MG63 (cell line): ENCODE results near the gene TBCD. TPM values are rescaled to one million over a fixed set of nuclear protein-coding genes. Genes with fewer than 3 reads are reported as not detected.

ENCODE experiments used
- DNase-seq: peaks from one replicate; pipeline ENCODE4 v3.0.0-alpha.2; 2020
- H3K27me3 ChIP-seq: fragments of 250-450 bp; sonication (Bioruptor Pico); 2 replicates; pipeline ENCODE4 v1.5.1; 2020; ENCODE audit warnings: mild to moderate bottlenecking, moderate library complexity
- H3K36me3 ChIP-seq: fragments of 250-450 bp; sonication (Bioruptor Pico); 2 replicates; pipeline ENCODE4 v1.5.1; 2020; ENCODE audit warnings: mild to moderate bottlenecking, moderate library complexity
- H3K4me3 ChIP-seq: fragments of 250-450 bp; sonication (Bioruptor Pico); 2 replicates; pipeline ENCODE4 v1.5.1; 2020; ENCODE audit warnings: mild to moderate bottlenecking, moderate library complexity
- H3K9me3 ChIP-seq: fragments of 250-450 bp; sonication (Bioruptor Pico); 2 replicates; pipeline ENCODE4 v1.5.1; 2020; ENCODE audit warnings: mild to moderate bottlenecking, moderate library complexity
- total RNA-seq: library from RNA; depleted of rRNA; stranded (reverse); fragments of >200 nt; shearing (Covaris generic); gene quantifications from 2 replicates; pipeline ENCODE4 v1.2.3, GENCODE V29; 2014; ENCODE audit warnings: low replicate concordance; rRNA removed

Gene TBCD
- total RNA-seq: 45.7 and 73.6 TPM in 2 replicates

DNA sequence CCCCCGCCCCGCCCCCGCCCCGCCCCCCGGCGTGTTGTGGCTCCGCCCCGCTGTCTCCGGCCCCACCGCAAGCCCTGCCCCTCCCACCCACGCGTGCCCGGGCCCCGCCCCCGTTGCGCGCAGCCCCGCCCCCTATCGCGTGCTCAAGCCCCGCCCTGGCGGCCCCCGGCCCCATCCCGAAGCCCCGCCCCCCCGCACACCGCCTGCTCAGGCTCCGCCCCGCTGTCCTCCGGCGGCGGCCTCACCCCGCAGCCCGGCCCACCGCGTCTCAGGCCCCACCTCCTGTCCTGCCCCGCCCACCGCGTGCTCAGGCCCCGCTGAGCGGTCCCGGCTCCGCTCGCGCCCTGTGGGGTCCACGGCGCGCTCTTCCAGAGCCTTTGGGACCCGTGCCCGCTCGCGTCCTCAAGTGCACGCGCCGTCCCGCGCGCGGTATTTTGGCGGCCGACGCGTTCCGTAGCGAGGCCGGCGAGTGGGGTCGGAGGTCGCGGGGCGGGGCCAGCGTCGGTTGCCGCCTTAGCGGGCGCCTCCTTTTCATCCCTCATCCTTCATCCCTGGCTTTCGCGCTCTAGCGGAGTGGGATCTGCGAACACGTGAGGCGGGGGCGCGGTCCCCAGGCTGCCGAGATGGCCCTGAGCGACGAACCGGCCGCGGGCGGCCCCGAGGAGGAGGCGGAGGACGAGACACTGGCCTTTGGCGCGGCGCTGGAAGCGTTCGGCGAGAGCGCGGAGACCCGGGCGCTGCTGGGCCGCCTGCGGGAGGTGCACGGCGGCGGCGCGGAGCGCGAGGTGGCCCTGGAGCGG is at the start of gene TBCD:
TBCD (plus strand) TSS at position 495 of the 800 bp plus-strand sequence; CDS start at position 624, 129 bp downstream.
- H3K4me3 ChIP-seq: peak within 1 kb of the TSS; percentile 94
- peak; percentile 87 for DNase-seq
- H3K9me3 ChIP-seq: peaks cover 8% of the 10 kb centered on the region; the same call in 1 of the 2 replicates
- H3K27me3 ChIP-seq: no peaks in the 10 kb centered on the region
- H3K36me3 ChIP-seq: peaks cover 11% of the 10 kb centered on the region

DNA sequence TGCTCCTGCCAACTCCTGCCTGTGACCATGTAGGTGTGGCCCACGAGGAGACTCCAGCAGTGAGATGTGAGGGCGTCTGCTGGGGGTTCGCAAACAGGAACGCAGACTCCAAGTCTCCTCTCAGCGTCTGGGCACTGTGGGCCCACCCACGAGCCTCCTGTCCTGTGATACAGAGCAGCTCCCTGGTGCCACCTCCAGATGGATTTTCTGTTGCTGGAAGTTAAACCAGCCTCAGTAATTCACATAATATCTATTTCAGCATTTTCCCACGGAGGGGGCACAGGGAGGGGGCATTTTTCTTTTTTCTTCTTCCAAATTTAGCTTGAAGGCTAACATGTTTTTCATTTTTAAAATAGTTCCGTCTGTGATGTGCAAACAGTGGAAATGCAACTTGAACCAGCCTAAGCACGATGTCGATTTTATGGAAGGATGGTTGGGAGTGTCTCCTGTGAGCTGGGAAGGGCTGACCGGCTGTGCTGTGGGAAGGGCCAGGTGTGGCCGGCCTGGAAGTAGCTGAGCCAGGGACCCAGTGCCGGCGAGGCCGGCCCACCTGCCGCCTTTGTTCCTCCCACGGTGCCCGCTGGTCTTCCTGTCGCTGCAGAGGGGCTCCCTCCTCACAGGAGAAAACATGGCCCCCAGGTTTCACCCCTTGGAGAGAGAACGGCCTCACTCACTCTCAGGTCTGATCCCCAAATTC is 49.5 kb upstream of the TBCD start:
- Histone ChIP-seq H3K27me3 (no peaks in the 10 kb centered on the region), H3K9me3 (no peaks in the 10 kb centered on the region), H3K4me3 (no peak overlapping the region), H3K36me3 (no peaks in the 10 kb centered on the region)
- DNase-seq: no peak

DNA sequence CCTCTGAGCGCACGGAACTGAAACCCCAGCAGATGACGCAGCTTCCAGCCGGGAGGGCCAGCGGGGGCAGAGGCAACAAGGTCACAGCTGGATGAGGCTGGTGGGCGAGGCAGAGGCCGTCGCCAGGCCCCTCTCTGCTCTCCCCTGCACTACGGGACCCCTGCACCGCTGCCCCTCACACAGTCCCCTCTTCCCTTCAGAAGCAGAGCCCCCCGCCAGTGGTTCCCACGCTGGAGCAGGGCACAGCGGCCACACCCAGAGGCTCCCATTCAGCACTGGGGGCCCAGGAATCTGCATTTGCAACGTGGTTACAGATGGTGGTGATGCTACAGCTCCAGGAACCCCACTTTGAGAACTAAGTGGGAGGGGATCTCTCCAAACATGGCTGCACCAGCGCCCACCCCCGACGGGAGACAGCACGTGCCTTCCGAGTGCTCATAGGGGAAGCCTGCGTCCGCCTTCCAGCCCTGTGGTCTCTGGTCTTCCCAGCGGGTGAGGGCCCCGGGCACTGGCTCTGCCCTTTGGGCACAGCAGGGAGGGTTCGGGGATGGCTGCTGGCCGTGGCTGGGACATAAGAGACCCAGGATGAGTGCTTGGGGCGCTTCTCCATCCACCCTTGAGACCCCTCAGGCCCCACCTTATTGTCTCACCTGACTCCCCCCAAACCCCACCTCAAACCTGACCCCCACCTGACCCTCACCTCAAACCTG is 48.7 kb upstream of the TBCD start:
- Histone ChIP-seq H3K27me3 (no peaks in the 10 kb centered on the region), H3K9me3 (no peaks in the 10 kb centered on the region)

DNA sequence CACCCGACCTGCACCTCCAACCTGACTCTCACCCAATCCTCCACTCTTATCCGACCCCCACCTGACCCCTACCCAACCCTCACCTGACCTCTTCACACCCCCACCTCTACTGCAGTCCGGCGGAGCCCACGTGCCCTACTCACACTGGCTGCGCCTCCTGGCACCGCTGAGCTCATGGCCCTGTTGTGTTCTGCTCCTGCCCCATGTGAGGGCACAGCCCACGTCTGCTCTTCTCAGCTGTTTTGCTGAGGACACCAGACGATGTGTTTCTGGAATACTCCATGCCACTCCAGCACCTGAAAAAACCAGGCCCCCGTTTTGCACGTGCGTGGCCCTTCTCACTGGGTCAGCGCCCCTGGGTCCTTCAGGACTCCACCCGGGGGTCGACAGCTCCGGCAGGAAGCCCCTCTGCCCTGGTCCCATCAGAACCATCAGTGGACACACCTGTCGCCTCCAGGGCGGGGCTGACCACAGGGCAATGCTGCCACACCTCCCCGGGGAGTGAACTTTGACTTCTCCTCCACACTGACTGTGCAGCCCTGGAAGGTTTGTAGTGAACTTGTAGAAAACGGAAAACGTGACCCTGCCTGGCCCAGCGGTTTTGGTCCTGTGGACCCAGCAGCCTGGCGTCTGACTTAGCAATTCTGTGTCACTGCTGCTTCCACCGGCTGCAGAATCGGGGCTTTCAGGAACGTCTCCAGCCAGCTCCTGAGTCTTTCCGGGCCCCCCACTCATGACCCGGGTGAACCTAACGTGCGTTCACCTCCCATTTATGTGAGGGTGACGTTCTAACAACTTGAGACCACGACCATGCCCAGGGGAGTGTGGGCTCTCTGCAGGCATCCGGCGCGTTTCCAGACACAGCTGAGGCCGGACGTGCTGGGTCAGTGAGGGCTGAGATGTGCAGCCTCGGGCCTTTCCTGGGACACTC is 47.7 kb upstream of the TBCD start:
- no peaks in the 10 kb centered on the region for H3K36me3 ChIP-seq
- no peak overlapping the region for H3K4me3 ChIP-seq
- no peaks in the 10 kb centered on the region for H3K27me3 ChIP-seq
- DNase-seq: no peak
- H3K9me3 ChIP-seq: no peaks in the 10 kb centered on the region

More for the DNA sequence above, 48.7 kb upstream of the TBCD start:
- Histone ChIP-seq H3K36me3 (no peaks in the 10 kb centered on the region), H3K4me3 (no peak overlapping the region)
- no peak for DNase-seq

DNA sequence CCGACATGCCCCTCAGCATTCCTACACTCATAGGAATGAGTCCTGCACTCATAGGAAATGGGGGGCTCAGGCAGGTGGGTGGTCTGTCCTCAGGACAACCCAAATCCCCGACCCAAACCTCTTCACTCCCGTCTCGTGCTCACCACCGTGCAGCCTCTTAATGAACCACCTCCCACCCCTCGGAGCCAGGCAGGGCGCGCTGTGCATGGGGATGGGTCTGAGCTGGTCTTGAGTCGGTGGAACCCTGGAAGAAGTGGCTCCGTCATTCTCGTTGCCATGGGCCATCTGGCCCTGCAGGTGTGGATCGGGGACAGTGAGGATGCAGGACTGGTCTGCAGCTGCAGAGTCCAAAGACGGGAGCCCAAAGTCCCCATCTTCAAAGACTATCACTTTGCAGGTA is 47.0 kb upstream of the TBCD start:
- Histone ChIP-seq H3K9me3 (no peaks in the 10 kb centered on the region), H3K4me3 (no peak overlapping the region), H3K36me3 (no peaks in the 10 kb centered on the region), H3K27me3 (no peaks in the 10 kb centered on the region)
- no peak for DNase-seq

DNA sequence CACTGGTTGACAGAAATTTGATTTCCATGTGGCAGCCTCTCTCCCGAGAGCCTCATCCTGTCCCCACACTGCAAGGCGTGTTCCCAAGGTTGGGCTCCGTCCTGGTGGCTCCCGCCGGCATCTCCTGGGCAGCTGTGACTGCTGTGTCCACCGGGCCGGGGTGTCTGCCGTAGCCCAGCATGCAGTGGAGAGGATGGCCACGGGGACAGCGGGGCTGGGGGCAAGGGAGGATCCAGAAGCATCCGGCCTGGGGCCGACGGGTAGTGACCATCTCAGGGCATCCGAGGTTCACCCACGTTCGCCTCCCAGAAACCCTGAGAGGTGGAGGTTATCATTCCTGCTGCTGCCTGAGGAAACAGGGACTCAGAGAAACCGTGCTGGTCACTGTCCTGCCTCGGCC is 46.1 kb upstream of the TBCD start:
- DNase-seq: no peak
- H3K27me3 ChIP-seq: no peaks in the 10 kb centered on the region
- no peak overlapping the region for H3K4me3 ChIP-seq
- no peaks in the 10 kb centered on the region for H3K9me3 ChIP-seq
- no peaks in the 10 kb centered on the region for H3K36me3 ChIP-seq

DNA sequence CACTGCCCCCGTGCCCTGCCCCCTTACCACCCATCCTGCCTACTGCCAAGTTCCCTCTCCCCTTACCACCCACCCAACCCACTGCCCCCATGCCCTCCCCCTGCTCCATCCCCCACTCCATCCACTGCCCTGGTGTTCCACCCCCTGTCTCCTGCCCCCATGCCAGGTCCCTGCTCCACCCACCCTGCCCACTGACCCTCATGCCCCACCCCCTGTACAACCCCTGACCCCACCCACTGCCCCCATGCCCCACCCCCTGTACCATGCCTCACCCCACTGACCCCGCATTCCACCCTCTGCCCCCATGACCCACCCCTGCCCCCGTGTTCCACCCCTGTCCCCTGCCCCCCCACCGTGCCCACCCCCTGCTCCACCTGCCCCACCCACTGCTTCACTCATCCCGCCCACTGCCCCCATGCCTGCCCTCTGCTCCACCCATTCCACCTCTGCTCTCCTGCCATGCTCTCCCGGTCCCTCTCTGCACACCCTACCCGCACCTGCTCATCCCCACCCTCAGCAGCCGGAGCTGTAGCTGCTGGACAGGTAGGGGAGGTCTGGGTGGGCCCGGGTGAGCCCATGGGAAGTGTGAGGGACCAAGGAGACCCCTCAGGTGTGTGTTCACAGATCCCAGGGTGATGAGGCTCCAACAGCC is 42.7 kb upstream of the TBCD start:
- no peak for DNase-seq
- H3K27me3 ChIP-seq: no peaks in the 10 kb centered on the region
- H3K9me3 ChIP-seq: no peaks in the 10 kb centered on the region
- H3K36me3 ChIP-seq: no peaks in the 10 kb centered on the region
- H3K4me3 ChIP-seq: no peak overlapping the region

DNA sequence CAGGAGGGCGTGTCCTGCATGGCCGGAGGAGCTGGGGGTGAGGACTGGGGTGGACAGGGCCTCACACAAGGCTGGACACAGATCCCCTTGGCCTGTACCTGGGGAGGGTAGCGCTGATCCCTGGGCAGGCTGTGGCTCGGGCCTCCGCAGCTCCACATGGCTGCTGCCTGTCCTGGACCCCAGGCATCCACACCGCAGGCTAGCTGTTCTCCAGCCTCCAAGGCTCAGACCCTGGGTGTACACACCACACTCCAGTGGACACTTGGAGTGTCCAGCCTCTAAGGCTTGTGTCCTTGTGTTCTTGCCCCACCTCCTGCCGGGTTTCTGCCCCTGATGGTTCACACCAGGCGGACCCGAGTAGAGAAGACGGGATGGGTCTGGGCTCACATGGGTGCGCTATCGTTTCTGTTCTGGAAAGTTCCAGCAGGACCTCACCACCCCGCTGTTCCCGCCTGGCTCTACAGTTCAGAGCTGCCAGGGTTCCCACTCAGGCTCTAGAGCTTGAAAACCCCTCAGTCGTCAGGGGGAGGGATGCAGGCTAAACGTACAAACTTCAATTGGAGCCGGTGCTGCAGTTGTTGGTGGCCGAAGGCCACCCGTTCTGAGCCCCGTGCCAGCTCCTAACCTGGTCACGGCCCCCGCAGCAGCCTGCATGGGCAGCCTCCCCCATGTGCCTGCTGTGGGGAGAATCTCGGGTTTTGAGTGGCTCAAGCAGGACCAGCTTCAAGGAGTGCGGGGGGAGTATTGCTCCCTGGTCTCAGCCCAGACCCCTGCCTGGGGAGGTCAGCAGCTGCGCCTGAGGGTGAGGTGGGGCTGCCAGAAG is 42.0 kb upstream of the TBCD start:
- H3K36me3 ChIP-seq: no peaks in the 10 kb centered on the region

DNA sequence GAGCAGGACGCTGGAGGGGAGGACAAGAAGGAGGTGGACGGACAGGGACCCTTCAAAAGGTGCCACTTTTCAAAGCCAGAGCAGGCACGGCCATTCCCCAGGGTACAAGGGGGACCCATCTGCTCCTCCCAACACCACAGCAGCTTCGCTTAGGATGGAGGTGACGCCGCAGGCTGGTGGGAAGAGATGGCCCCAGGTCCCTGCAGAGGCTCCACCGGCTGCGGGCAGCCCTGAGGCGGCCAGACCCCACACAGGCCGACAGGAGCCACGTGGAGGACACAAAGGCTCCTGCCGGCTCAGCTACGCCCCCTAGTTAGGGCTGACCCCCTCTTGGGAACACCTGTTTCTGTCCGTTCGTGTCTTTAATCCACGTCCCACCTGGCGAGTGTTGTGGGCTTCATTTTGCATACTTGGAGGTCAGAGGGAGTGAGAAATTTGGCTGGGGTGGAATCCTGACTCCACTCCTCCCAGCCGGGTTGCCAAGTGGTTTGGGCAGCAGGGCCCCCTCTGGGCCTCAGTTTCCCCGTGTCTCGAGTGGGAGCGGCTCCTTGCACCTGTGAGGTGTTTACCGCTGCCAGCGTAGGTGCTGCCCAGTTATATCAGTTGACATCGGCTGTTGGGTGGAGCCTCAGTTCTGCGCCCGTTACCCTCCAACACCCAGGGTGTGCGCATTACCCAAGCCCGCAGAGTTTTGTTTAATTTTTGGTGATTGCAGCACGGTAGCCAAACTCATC is 41.2 kb upstream of the TBCD start:
- no peak for DNase-seq
- Histone ChIP-seq H3K36me3 (no peaks in the 10 kb centered on the region), H3K4me3 (no peak overlapping the region), H3K27me3 (no peaks in the 10 kb centered on the region), H3K9me3 (0 out of 2 replicates have a peak, but pooled peaks cover 2% of the 10 kb centered on the region)

More for the DNA sequence above, 42.0 kb upstream of the TBCD start:
- DNase-seq: no peak
- Histone ChIP-seq H3K9me3 (no peaks in the 10 kb centered on the region), H3K27me3 (no peaks in the 10 kb centered on the region), H3K4me3 (no peak overlapping the region)

DNA sequence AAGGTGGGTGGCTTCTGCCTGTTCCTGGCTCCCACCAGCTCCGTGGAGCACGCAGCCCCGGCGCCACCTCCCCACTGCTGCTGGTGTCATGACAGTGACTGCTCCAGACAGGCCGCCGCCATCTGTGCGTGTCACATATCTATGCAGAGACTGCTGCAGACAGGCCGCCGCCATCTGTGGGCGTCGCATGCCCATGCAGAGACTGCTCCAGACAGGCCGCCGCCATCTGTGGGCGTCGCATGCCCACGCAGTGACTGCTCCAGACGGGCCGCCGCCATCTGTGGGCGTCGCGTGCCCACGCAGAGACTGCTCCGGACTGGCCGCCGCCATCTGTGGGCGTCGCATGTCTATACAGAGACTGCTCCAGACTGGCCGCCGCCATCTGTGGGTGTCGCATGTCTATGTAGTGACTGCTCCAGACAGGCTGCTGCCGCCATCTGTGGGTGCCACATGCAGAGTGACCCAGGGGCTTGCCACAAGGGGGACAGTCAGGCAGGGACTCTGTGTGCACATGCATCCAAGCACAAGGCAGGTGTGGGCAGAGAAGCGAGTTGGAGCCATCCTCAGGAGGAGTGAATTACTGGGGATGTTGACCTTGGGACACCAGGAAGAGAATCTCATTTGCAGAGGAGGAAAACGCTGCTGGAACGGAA is 38.7 kb upstream of the TBCD start:
- Histone ChIP-seq H3K27me3 (no peaks in the 10 kb centered on the region), H3K36me3 (peaks cover under 1% of the 10 kb centered on the region), H3K4me3 (no peak overlapping the region), H3K9me3 (0 out of 2 replicates have a peak, but pooled peaks cover 2% of the 10 kb centered on the region)
- DNase-seq: no peak

DNA sequence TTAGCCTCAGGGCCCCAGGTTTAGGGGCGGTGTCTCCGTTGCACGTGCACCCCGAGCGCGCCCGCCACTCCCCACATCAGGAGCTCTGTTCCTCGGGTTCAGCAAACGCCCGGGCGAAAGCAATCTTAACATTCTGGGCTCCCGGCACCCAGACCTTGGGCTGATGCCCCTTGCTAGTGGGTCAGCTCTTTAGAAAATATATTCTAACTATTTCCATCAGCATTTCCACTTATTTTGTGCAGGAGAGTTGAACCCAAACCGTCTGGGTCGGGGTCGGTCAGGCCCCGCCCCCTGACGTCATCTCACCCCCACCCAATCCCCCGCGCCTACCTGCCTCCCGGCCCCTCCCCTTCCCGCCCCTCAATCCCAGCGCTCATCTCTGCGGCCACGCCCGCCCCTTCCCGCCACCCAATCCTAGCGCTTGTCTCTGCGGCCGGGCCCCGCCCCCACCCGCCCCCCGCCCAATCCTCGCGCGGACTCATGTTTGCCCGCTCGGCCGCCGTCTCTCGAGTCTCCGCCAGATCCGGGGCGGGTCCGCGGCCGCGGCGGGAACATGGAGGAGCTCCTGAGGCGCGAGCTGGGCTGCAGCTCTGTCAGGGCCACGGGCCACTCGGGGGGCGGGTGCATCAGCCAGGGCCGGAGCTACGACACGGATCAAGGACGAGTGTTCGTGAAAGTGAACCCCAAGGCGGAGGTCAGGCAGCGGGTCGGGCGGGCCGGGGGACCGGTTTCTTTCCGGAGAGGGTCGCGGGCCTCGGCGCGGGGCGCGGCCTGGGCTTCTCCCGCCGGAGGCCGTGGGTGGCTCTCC is 35.5 kb upstream of the TBCD start, which contains the start of gene FN3KRP:
FN3KRP (plus strand) TSS at position 504 of the 808 bp plus-strand sequence; CDS start at position 554, 50 bp downstream.
- H3K9me3 ChIP-seq: 0 out of 2 replicates have a peak, but pooled peaks cover 2% of the 10 kb centered on the region
- peaks cover 25% of the 10 kb centered on the region for H3K36me3 ChIP-seq
- H3K4me3 ChIP-seq: peak within 1 kb of the TSS; percentile 94
- H3K27me3 ChIP-seq: no peaks in the 10 kb centered on the region
- peak; percentile 96 for DNase-seq

DNA sequence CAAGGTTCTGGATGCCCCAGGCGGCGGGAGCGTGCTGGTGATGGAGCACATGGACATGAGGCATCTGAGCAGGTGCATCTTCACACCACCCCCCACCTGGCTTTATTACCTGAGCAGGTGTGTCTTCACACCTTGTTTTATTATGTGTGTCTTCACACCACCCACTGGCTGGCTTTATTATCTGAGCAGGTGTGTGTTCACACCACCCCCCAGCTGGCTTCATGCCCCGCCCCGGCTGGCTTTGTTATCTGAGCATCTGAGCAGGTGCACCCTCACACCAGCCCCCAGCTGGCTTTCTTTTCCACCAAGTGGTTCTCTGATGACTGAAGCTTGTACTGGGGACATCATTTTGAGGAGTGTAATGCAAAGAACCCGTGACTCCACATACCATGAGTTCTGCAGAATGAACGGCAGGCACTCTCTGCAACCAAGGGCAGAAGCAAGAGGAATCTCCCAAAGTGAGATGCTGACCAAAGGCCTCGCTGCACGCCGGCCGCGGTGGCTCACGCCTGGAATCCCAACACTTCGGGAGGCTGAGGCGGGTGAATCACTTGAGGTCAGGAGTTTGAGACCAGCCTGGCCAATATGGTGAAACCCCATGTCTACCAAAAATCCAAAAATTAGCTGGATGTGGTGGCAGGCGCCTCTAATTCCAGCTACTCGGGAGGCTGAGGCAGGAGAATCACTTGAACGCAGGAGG is 32.7 kb upstream of the TBCD start:
- Histone ChIP-seq H3K4me3 (no peak overlapping the region), H3K9me3 (0 out of 2 replicates have a peak, but pooled peaks cover 2% of the 10 kb centered on the region), H3K27me3 (no peaks in the 10 kb centered on the region), H3K36me3 (peaks cover 41% of the 10 kb centered on the region)
- no peak for DNase-seq
